Nephron (organoid): Measurements from ENCODE around the gene FADS6.

ENCODE experiments used
- H3K27ac Mint-ChIP-seq, 3 experiments: 2 replicates each; pipeline ENCODE4 v1.8.0; 2020; ENCODE audit warnings: mixed read lengths in 3 of 3, mild to moderate bottlenecking in 2 of 3, moderate library complexity in 1 of 3
- H3K27me3 Mint-ChIP-seq: 2 replicates; pipeline ENCODE4 v1.8.0; 2021; ENCODE audit warnings: low read depth, mild to moderate bottlenecking, moderate library complexity, mixed read lengths
- H3K36me3 Mint-ChIP-seq: 2 replicates; pipeline ENCODE4 v1.8.0; 2020; ENCODE audit warnings: low read depth, mixed read lengths
- H3K4me1 Mint-ChIP-seq: 2 replicates; pipeline ENCODE4 v1.8.0; 2020; ENCODE audit warnings: mixed read lengths
- H3K4me3 Mint-ChIP-seq, 3 experiments: 2 replicates each; pipeline ENCODE4 v1.8.0; 2020; ENCODE audit warnings: mild to moderate bottlenecking in 3 of 3, mixed read lengths in 3 of 3, moderate library complexity in 2 of 3
- H3K9me3 Mint-ChIP-seq: 2 replicates; pipeline ENCODE4 v1.8.0; 2020; ENCODE audit warnings: mixed read lengths
- TF ChIP-seq, protein P1 (sequence below), 3 experiments: fragments of 200-600 bp; sonication (generic); IDR thresholded peaks; one replicate each; pipeline ENCODE4 v1.5.0; 2021; ENCODE audit warnings: antibody characterized with exemption in 3 of 3; ENCODE audit not compliant: unreplicated experiment in 3 of 3

Gene FADS6

DNA sequence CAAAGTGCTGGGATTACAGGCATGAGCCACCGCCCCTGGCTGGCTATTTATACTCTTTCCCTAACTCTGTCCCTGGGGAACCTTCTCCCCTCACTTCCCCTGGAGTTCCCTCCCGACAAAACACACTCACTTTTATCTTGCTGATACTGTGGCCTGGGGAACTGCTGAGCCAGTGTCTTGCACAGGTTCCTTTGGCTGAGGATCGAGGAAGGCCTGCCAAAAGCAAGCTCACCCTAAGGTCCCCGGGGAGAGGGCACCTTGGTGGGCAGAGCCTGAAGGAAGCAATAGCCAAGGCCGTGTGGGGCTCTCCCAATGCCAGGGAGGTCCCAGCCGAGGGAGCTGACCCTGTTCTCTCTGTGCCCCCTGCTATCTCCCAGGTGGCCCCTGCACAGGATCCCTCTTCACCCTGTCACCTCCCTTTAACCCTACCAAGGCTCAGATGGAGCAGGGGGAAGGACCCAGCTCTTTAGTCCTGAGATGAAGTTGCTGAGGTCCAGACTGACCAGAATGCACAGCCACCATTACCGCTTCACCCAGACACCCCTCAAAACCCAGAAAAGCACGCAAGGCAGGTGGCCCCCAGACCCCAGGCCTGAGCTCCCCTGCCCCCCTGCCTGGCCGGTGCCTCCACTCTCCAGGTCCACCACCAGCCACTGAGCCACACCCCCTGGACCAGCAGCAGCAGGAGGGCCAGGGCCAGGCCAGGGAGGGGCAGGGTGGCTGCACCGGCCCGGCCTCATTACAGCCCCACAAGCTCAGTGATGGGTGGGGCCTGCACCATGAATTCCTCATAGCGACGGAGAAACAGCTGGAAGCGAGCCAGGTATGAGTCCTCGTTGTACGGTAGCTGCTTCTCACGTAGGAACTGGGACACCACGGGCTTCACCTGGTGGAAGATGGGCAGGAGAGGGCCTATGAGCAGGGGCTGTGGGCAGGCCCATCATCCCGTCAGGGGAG is 15.6 kb downstream of the FADS6 start:
- TF ChIP-seq, protein P1, sequence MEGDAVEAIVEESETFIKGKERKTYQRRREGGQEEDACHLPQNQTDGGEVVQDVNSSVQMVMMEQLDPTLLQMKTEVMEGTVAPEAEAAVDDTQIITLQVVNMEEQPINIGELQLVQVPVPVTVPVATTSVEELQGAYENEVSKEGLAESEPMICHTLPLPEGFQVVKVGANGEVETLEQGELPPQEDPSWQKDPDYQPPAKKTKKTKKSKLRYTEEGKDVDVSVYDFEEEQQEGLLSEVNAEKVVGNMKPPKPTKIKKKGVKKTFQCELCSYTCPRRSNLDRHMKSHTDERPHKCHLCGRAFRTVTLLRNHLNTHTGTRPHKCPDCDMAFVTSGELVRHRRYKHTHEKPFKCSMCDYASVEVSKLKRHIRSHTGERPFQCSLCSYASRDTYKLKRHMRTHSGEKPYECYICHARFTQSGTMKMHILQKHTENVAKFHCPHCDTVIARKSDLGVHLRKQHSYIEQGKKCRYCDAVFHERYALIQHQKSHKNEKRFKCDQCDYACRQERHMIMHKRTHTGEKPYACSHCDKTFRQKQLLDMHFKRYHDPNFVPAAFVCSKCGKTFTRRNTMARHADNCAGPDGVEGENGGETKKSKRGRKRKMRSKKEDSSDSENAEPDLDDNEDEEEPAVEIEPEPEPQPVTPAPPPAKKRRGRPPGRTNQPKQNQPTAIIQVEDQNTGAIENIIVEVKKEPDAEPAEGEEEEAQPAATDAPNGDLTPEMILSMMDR (IDR thresholded peaks at IDR 0.05; ENCODE audit: unreplicated experiment in 3 of 3) = no peak
- peaks cover 5% of the 10 kb centered on the region for H3K4me1 Mint-ChIP-seq
- H3K36me3 Mint-ChIP-seq = no peaks in the 10 kb centered on the region
- H3K4me3 Mint-ChIP-seq = no peak overlapping the region
- no peaks in the 10 kb centered on the region for H3K9me3 Mint-ChIP-seq
- H3K27ac Mint-ChIP-seq = no peak overlapping the region
- peaks cover 17% of the 10 kb centered on the region for H3K27me3 Mint-ChIP-seq

DNA sequence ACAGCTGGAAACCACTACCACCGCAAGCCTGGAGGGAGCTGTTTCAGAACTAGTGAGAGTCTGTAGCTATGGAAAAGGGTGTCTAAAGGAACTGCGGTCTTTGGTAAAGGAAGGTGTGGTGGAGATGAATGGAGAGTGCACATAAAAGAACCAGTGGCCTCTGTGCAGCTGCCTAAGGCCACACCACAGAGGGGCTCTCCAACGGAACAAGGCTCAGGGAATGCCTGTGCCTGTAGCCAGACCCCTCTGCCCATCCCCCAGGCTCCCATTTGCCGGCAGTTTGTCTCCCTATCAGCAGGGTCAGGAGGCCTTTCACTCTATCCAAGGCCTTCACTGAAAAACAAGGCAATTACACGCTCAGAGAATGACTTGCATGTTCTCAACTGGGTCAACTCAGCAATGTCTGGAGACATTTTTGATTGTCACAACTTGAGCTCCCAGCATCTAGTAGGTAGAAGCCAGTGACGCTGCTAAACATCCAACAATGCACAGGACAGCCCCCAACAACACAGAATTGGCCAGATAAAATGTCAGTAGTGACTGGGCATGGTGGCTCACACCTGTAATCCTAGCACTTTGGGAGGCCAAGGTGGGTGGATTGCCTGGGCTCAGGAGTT is 17.3 kb downstream of the FADS6 start:
- H3K4me3 Mint-ChIP-seq = peak overlapping the region in 2 of 3 experiments; percentile 10 to 41
- peaks cover 16% of the 10 kb centered on the region for H3K27me3 Mint-ChIP-seq
- H3K27ac Mint-ChIP-seq = no peak overlapping the region
- H3K9me3 Mint-ChIP-seq = no peaks in the 10 kb centered on the region
- TF ChIP-seq, protein P1 (IDR thresholded peaks at IDR 0.05; ENCODE audit: unreplicated experiment in 3 of 3) = no peak
- H3K4me1 Mint-ChIP-seq = peaks cover 18% of the 10 kb centered on the region
- H3K36me3 Mint-ChIP-seq = no peaks in the 10 kb centered on the region

DNA sequence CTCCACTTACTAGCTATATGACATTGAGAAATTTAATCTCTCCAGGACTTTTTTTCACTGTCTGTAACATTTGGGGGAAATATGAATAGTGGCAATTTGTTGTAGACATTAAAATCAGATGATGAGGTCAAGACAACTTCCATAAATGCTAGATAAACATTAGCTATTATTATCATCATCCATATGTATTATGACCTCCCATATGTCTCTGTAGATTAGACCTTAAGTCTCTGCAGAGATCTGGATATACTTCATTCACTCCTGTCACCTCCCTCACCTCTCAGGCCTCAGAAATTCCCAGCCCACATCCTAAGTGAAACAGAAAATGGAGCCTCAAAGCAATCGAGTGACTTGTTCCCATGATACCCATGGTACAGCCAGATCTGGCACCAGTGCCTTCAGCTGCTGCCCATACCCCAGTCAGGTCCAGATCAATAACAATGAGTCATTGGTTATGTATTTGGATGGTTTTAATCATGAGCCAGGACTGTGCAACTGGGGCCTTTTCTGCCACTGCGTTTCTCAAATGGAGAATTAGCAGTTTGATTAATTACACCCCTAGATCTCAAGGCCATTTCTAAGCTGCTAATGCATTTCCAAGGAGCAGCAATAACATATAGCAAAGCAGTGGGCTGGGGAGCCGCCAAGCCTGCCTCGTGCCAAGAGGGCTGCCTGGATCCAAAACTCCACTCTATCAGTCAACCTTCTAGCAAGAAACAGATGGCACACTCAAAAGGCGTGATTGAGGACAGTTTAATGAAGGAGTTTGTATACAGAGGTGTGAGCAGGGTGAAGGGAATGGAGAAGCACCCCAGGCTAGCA is 18.1 kb downstream of the FADS6 start:
- H3K36me3 Mint-ChIP-seq = no peaks in the 10 kb centered on the region
- H3K4me3 Mint-ChIP-seq = peak overlapping the region; percentile 34 to 54 (median 41)
- TF ChIP-seq, protein P1 (IDR thresholded peaks at IDR 0.05; ENCODE audit: unreplicated experiment in 3 of 3) = no peak
- peaks cover 16% of the 10 kb centered on the region for H3K27me3 Mint-ChIP-seq
- H3K9me3 Mint-ChIP-seq = no peaks in the 10 kb centered on the region
- peaks cover 21% of the 10 kb centered on the region for H3K4me1 Mint-ChIP-seq
- H3K27ac Mint-ChIP-seq = no peak overlapping the region

GRCh38 chr17:74874615-74875037 is 18.8 kb downstream of the FADS6 start:
- Mint-ChIP-seq H3K4me1 (peaks cover 21% of the 10 kb centered on the region), H3K27ac (no peak overlapping the region), H3K4me3 (peak overlapping the region; percentile 29 to 90 (median 54)), H3K27me3 (peaks cover 16% of the 10 kb centered on the region), H3K36me3 (no peaks in the 10 kb centered on the region), H3K9me3 (no peaks in the 10 kb centered on the region)
- TF ChIP-seq, protein P1 (IDR thresholded peaks at IDR 0.05; ENCODE audit: unreplicated experiment in 3 of 3) = no peak

- peaks cover 16% of the 10 kb centered on the region for H3K27me3 Mint-ChIP-seq
- H3K36me3 Mint-ChIP-seq = no peaks in the 10 kb centered on the region
- H3K27ac Mint-ChIP-seq = peak overlapping the region; percentile 58 to 87 (median 73)
- no peaks in the 10 kb centered on the region for H3K9me3 Mint-ChIP-seq
- peak overlapping the region; percentile 90 to 94 (median 90) for H3K4me3 Mint-ChIP-seq
- H3K4me1 Mint-ChIP-seq = peaks cover 21% of the 10 kb centered on the region
- TF ChIP-seq, protein P1 (IDR thresholded peaks at IDR 0.05; ENCODE audit: unreplicated experiment in 3 of 3) = no peak
Observed at GRCh38 chr17:74873874-74874614, 19.4 kb downstream of the FADS6 start.
